ENCODE measurements around the gene CNNM4.

GRCh38 chr2:96727431-96727830, 33.3 kb upstream of the CNNM4 start:
- TF ChIP-seq CTCF (IDR thresholded peaks at IDR 0.05 in 8 of 11, conservative IDR thresholded peaks at IDR 0.05 in 3 of 11) (no peak), POLR2AphosphoS5 (IDR thresholded peaks at IDR 0.05) (no peak), POLR2A (IDR thresholded peaks at IDR 0.05) (no peak)
